Mucosa of descending colon (tissue), 3 donors: ENCODE measurements around the gene IFNG. TPM values are rescaled to one million over a fixed set of nuclear protein-coding genes. Genes with fewer than 3 reads are reported as not detected.

Experiments used
- ATAC-seq: fragments of 200-7000 bp; cut with Tn5 transposase; one replicate; pipeline ENCODE4 v1.9.1; 2020; ENCODE audit warnings: mild to moderate bottlenecking, moderate library complexity
- DNase-seq, 3 donors: peaks; one replicate each; pipeline ENCODE4 v3.0.0-alpha.2; 2020
- H3K36me3 ChIP-seq: fragments of 200-600 bp; one replicate; pipeline ENCODE4 v1.8.0; 2021; ENCODE audit warnings: low read depth, mild to moderate bottlenecking
- H3K4me1 ChIP-seq: fragments of 200-600 bp; one replicate; pipeline ENCODE4 v1.8.0; 2021; ENCODE audit warnings: low read depth, mild to moderate bottlenecking
- H3K4me3 ChIP-seq: fragments of 200-600 bp; one replicate; pipeline ENCODE4 v1.8.0; 2021; ENCODE audit warnings: mild to moderate bottlenecking
- H3K9me3 ChIP-seq: fragments of 200-600 bp; one replicate; pipeline ENCODE4 v1.8.0; 2021; ENCODE audit warnings: mild to moderate bottlenecking
- intact Hi-C, 2 donors: fragments of 100-400 bp; cut with DNase I in 1 of 2; cut with micrococcal nuclease in 1 of 2; formaldehyde crosslinking; loops; one replicate each; pipeline versions ENCODE4 v1.11.0 to v1.11.1; 2022; cut with DNase I, micrococcal nuclease
- total RNA-seq, 3 donors: library from RNA; stranded (reverse); fragmentation: NEBNext Ultra II Directional in 2 of 3; extraction: Animal tissue kit (Norgen Biotek cat#: 25700) in 2 of 3; gene quantifications; one replicate each; pipeline versions ENCODE4 v1.2.1 to v1.2.4, GENCODE V29; 2021 to 2023
- TF ChIP-seq, protein P1 (sequence below): fragments of 200-600 bp; IDR thresholded peaks from one replicate; pipeline ENCODE4 v1.8.0; 2022; ENCODE audit warnings: antibody characterized with exemption, mild to moderate bottlenecking
- donor health status: DM: no; HTN: no; CAD: no; lungs with moderate emphysema.
- donor health status: DM: no; HTN: no; CAD: no.
- donor health status: DM: no; HTN: yes; CAD: no.

The IFNG gene
- total RNA-seq, 3 donors from 2014 or later, result not detected

- Histone ChIP-seq H3K36me3 (no peaks in the 10 kb centered on the region), H3K4me3 (no peak overlapping the region), H3K9me3 (no peaks in the 10 kb centered on the region), H3K4me1 (no peaks in the 10 kb centered on the region)
- intact Hi-C loops, result no loop called here
- TF ChIP-seq, protein P1, sequence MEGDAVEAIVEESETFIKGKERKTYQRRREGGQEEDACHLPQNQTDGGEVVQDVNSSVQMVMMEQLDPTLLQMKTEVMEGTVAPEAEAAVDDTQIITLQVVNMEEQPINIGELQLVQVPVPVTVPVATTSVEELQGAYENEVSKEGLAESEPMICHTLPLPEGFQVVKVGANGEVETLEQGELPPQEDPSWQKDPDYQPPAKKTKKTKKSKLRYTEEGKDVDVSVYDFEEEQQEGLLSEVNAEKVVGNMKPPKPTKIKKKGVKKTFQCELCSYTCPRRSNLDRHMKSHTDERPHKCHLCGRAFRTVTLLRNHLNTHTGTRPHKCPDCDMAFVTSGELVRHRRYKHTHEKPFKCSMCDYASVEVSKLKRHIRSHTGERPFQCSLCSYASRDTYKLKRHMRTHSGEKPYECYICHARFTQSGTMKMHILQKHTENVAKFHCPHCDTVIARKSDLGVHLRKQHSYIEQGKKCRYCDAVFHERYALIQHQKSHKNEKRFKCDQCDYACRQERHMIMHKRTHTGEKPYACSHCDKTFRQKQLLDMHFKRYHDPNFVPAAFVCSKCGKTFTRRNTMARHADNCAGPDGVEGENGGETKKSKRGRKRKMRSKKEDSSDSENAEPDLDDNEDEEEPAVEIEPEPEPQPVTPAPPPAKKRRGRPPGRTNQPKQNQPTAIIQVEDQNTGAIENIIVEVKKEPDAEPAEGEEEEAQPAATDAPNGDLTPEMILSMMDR, result no peak
- DNase-seq, result no peak
- ATAC-seq, result no peak
Observed at GRCh38 chr12:68137335-68137830, 22.2 kb downstream of the IFNG start.

GRCh38 chr12:68135520-68135919, 24.0 kb downstream of the IFNG start:
- DNase-seq (no peak), ATAC-seq (no peak)
- intact Hi-C loops, result no loop called here
- Histone ChIP-seq H3K9me3 (no peaks in the 10 kb centered on the region), H3K4me1 (no peaks in the 10 kb centered on the region), H3K36me3 (no peaks in the 10 kb centered on the region), H3K4me3 (no peak overlapping the region)
- TF ChIP-seq, protein P1, result no peak

DNA sequence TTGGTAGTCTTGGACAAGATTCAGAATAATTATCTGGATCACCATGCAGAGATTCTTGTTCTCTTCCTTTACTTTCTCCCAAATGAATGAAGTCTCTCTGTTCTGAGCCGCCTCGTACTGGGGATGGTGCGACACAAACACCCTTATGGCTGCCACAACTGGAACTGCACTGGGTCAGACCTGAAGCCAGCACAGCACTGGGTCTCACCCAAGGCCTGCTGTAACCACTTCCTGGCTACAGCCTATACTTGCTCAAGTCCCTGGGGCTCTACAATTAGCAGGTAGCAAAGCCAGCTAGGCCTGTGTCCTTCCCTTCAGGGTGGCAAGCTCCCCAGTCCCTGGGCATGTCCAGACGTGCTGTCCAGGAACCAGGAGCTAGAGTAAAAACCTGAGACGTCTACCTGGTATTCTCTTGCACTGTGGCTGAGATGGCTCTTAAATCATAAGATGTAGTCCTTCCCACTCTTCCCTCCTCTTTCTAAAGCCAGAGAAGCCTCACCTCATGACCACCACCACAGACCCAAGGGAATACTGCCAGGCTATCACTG, 27.6 kb downstream of the IFNG start:
- TF ChIP-seq, protein P1, result no peak
- Histone ChIP-seq H3K9me3 (no peaks in the 10 kb centered on the region), H3K4me3 (no peak overlapping the region), H3K36me3 (no peaks in the 10 kb centered on the region), H3K4me1 (no peaks in the 10 kb centered on the region)
- intact Hi-C loops, result no loop called here
- ATAC-seq, result no peak
- DNase-seq, result no peak

- H3K4me3 ChIP-seq, result no peak overlapping the region
- TF ChIP-seq, protein P1, result no peak
- no peak for DNase-seq
- no peaks in the 10 kb centered on the region for H3K36me3 ChIP-seq
- intact Hi-C loops, result no loop called here
- H3K4me1 ChIP-seq, result no peaks in the 10 kb centered on the region
- ATAC-seq, result no peak
- no peaks in the 10 kb centered on the region for H3K9me3 ChIP-seq
Observed at GRCh38 chr12:68129979-68130378, 29.6 kb downstream of the IFNG start.

GRCh38 chr12:68122236-68122920, 37.2 kb downstream of the IFNG start:
- intact Hi-C loops, result no loop called here

More at GRCh38 chr12:68122236-68122920, 37.2 kb downstream of the IFNG start:
- ATAC-seq (no peak), DNase-seq (no peak)
- TF ChIP-seq, protein P1, result no peak
- no peak overlapping the region for H3K4me3 ChIP-seq
- no peaks in the 10 kb centered on the region for H3K9me3 ChIP-seq
- no peaks in the 10 kb centered on the region for H3K4me1 ChIP-seq
- H3K36me3 ChIP-seq, result no peaks in the 10 kb centered on the region
